Thyroid gland (tissue), 4 donors: ENCODE measurements around the gene ECSIT. TPM values are rescaled to one million over a fixed set of nuclear protein-coding genes. Genes with fewer than 3 reads are reported as not detected.
A peak's percentile ranks its signal among the peaks of the same experiment; 100 is the strongest.

Source experiments
- DNase-seq, 2 donors: peaks; one replicate each; pipeline ENCODE4 v3.0.0-alpha.2; 2019
- H3K27ac ChIP-seq, 3 donors: fragments of 200-600 bp; sonication (generic); 1 replicate in 2 of 3; 2 replicates in 1 of 3; pipeline ENCODE4 v1.5.1; 2016 to 2019; ENCODE audit warnings: mild to moderate bottlenecking in 1 of 3, moderate library complexity in 1 of 3
- H3K27me3 ChIP-seq: fragments of 200-600 bp; sonication (generic); one replicate; pipeline ENCODE4 v1.5.1; 2019
- H3K36me3 ChIP-seq, 2 donors: fragments of 200-600 bp; sonication (generic); one replicate each; pipeline ENCODE4 v1.5.1; 2016 to 2019
- H3K4me1 ChIP-seq, 2 donors: fragments of 200-600 bp; sonication (generic); one replicate each; pipeline ENCODE4 v1.5.1; 2017 to 2019
- H3K4me3 ChIP-seq, 3 donors: fragments of 200-600 bp; sonication (generic); replicated peaks in 1 of 3; 1 replicate in 2 of 3; 2 replicates in 1 of 3; pipeline ENCODE4 v1.5.1; 2016; ENCODE audit warnings: mild to moderate bottlenecking in 1 of 3
- H3K9me3 ChIP-seq: fragments of 200-600 bp; sonication (generic); one replicate; pipeline ENCODE4 v1.5.1; 2017
- POLR2A ChIP-seq, 2 donors: fragments of 450-650 bp; IDR thresholded peaks; one replicate each; pipeline ENCODE4 v1.6.1; 2017; ENCODE audit warnings: antibody characterized with exemption in 2 of 2, mild to moderate bottlenecking in 2 of 2, moderate library complexity in 1 of 2
- WGBS, 2 donors: methylation state at CpG; one replicate each; pipeline ENCODE4 v1.1.5; 2017; 5-methylcytosine and 5-hydroxymethylcytosine counted together
- intact Hi-C: fragments of 100-400 bp; cut with DNase I; formaldehyde crosslinking; loops from one replicate; pipeline ENCODE4 v1.15.1; 2023
- total RNA-seq, 4 donors: library from RNA; depleted of rRNA; stranded (reverse); fragments of >200 nt; gene quantifications; one replicate each; pipeline ENCODE4 v1.2.3, GENCODE V29; 2016
- TF ChIP-seq, protein P1 (sequence below), 6 experiments: fragments of 200-600 bp in 3 of 6; fragments of 450-650 bp in 3 of 6; sonication (generic) in 3 of 6; IDR thresholded peaks; one replicate each; pipeline ENCODE4 v1.5.1; 2016 to 2019; ENCODE audit warnings: antibody characterized with exemption in 6 of 6, mild to moderate bottlenecking in 2 of 6, inconsistent platforms in 1 of 6, moderate library complexity in 1 of 6

Gene ECSIT
- total RNA-seq, 4 donors from 2014 or later, result 36.5 to 77.5 (median 68.9) TPM

DNA sequence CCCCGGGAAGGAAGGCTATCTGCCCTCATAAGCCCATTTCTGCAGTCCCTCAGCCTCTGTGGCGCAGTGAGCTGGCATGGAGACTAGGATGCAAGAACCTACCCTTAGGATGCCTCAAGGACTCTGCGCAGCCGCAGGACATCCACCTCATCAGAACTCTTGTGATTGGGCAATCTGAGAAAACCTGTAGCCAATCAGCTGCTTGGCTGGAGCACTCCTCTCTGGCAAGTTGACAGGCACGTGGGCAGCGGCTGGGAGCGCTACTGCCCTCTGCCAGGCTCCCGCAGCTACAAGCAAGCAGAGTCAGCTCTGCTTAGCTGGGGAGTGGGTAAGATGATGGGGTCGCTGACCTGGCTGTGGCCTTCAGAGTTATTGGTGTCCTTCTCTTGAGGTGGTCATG lies 1.5 kb upstream of the ECSIT start:
- H3K27me3 ChIP-seq, result no peaks in the 10 kb centered on the region
- H3K9me3 ChIP-seq, result no peaks in the 10 kb centered on the region
- H3K4me3 ChIP-seq, result no peak overlapping the region
- DNase-seq, result peak; percentile 74 to 76
- H3K4me1 ChIP-seq, result peaks cover 12 to 15% of the 10 kb centered on the region in 2 donors
- H3K27ac ChIP-seq, result no peak overlapping the region
- no peaks in the 10 kb centered on the region for H3K36me3 ChIP-seq
- TF ChIP-seq POLR2A (IDR thresholded peaks at IDR 0.05), result no peak
- TF ChIP-seq, protein P1, sequence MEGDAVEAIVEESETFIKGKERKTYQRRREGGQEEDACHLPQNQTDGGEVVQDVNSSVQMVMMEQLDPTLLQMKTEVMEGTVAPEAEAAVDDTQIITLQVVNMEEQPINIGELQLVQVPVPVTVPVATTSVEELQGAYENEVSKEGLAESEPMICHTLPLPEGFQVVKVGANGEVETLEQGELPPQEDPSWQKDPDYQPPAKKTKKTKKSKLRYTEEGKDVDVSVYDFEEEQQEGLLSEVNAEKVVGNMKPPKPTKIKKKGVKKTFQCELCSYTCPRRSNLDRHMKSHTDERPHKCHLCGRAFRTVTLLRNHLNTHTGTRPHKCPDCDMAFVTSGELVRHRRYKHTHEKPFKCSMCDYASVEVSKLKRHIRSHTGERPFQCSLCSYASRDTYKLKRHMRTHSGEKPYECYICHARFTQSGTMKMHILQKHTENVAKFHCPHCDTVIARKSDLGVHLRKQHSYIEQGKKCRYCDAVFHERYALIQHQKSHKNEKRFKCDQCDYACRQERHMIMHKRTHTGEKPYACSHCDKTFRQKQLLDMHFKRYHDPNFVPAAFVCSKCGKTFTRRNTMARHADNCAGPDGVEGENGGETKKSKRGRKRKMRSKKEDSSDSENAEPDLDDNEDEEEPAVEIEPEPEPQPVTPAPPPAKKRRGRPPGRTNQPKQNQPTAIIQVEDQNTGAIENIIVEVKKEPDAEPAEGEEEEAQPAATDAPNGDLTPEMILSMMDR (IDR thresholded peaks at IDR 0.05), result peak in 2 of 6 experiments; percentile 11 to 29
- intact Hi-C loops, result no loop called here
- 24 to 30% methylated on average over 9 of the region's 9 CpGs for WGBS, 2 donors

DNA sequence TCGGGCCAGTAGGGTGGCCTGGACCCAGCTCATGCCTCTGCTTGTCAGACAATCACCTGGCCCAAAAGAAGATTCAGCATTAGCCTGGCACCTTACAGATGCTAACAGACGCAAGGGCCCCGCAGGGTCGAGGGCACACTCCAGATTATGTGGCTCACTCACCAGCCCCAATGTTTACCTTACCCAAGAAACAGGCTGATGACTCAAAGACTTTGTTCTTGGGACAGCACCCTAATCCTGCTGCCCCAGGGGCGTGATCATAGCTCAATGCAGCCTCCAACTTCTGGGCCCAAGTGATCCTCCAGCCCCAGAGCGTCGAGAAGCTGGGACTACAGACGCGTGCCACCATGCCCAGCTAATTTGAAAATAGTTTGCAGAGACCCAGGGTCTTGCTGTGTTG lies 9.8 kb downstream of the ECSIT start:
- DNase-seq, result no peak
- 92 to 93% methylated on average over 7 to 9 of the region's 9 CpGs for WGBS, 2 donors
- intact Hi-C loops, result no loop called here

DNA sequence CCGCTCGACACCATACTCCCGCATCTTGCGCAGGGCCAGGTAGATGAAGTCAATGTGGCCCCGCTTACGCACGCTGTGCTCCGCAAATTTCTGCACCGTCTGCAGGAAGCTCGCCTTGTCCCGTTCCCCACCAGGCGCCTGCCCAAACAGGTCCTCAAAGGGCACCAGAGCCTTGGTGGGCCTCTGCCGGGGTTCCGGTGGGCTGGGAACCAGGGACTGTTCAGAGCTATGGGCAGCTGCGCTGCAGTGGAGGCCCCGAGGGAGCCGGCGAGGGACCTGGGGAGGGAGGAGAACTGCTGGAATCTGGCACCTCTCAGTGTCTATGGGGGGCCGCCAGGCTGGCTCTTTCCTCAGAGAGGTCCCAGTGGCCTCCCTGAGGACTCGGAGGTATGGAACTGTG lies 15.0 kb downstream of the ECSIT start:
- Histone ChIP-seq H3K4me3 (no peak overlapping the region), H3K27me3 (no peaks in the 10 kb centered on the region), H3K9me3 (no peaks in the 10 kb centered on the region), H3K27ac (no peak overlapping the region), H3K4me1 (no peaks in the 10 kb centered on the region), H3K36me3 (peaks cover 0 to 23% of the 10 kb centered on the region in 2 donors)
- intact Hi-C loops, result no loop called here
- TF ChIP-seq POLR2A (IDR thresholded peaks at IDR 0.05), result no peak
- TF ChIP-seq, protein P1 (IDR thresholded peaks at IDR 0.05), result no peak
- 94 to 99% methylated on average over 20 of the region's 20 CpGs for WGBS, 2 donors
- DNase-seq, result no peak

More for the DNA sequence above, 9.8 kb downstream of the ECSIT start:
- peaks cover 0 to 12% of the 10 kb centered on the region in 2 donors for H3K36me3 ChIP-seq
- H3K27me3 ChIP-seq, result no peaks in the 10 kb centered on the region
- H3K4me3 ChIP-seq, result no peak overlapping the region
- H3K9me3 ChIP-seq, result no peaks in the 10 kb centered on the region
- no peaks in the 10 kb centered on the region for H3K4me1 ChIP-seq
- TF ChIP-seq, protein P1 (IDR thresholded peaks at IDR 0.05), result no peak
- no peak for TF ChIP-seq POLR2A (IDR thresholded peaks at IDR 0.05)
- no peak overlapping the region for H3K27ac ChIP-seq

DNA sequence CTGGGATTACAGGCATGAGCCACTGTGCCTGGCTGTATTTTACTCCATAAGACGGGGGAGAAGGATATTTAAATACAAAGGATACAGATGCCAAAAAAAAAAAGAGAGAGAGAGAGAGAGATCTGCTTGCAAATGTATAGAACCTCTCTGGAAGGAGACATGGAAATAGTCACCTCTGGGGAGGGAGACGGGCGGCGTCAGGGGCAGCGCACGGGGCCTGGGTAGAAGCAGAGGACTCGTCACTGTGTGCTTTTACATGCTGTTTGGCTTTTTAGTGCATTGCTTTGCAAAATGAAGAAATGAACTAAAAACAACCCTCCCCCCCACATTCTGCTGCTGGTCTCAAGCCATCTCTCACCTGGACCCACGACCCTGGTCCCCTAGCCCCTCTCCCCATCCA lies 18.5 kb downstream of the ECSIT start:
- DNase-seq, result no peak
- no peaks in the 10 kb centered on the region for H3K9me3 ChIP-seq
- peaks cover 0 to 5% of the 10 kb centered on the region in 2 donors for H3K4me1 ChIP-seq
- peaks cover 0 to 11% of the 10 kb centered on the region in 2 donors for H3K36me3 ChIP-seq
- intact Hi-C loops, result no loop called here
- 96 to 98% methylated on average over 8 of the region's 8 CpGs for WGBS, 2 donors
- TF ChIP-seq, protein P1 (IDR thresholded peaks at IDR 0.05), result no peak
- TF ChIP-seq POLR2A (IDR thresholded peaks at IDR 0.05), result no peak
- no peak overlapping the region for H3K4me3 ChIP-seq
- H3K27ac ChIP-seq, result no peak overlapping the region
- H3K27me3 ChIP-seq, result no peaks in the 10 kb centered on the region

DNA sequence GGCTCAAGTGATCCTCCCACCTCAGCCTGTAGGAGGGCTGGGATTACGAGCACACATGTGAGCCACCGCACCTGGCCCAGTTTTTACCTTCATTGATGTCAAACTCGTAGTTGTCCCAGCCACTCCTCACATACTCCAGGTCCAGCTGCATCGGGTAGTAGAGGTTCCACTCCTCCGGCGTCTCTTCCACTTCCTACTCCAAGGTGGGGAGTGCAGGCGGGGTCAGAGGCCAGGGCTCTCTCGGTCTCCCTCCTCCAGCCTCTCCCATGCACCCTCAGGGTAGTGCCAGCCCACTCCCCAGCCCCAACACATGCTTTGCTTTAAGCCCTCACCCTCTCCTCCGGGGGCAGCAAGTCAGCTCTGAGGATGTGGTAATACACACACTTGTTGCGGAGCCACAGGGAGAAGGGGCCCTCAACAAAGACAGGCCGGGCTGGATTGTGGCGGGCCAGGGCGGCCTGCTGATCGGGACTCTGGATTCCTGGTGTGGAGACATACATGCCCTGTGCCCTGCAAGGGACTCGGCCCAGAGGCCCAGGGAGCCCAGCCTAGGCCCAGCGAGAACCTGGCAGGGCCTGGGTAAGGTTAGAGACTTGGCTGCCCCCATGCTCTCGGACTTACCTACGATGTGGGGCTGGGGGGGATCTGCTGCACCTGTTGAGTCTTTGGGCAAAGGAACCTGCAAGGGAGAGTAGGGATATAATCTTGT lies 21.4 kb downstream of the ECSIT start:
- TF ChIP-seq POLR2A (IDR thresholded peaks at IDR 0.05), result no peak
- TF ChIP-seq, protein P1 (IDR thresholded peaks at IDR 0.05), result no peak
- H3K36me3 ChIP-seq, result peaks cover 0 to 4% of the 10 kb centered on the region in 2 donors
- H3K27ac ChIP-seq, result no peak overlapping the region
- H3K9me3 ChIP-seq, result no peaks in the 10 kb centered on the region
- WGBS, 2 donors, result 94 to 95% methylated on average over 14 to 16 of the region's 18 CpGs
- no peak for DNase-seq
- no peaks in the 10 kb centered on the region for H3K27me3 ChIP-seq
- no peak overlapping the region for H3K4me3 ChIP-seq
- intact Hi-C loops, result no loop called here
- H3K4me1 ChIP-seq, result peaks cover 0 to 9% of the 10 kb centered on the region in 2 donors
